HEK293 (cell line): Measurements from ENCODE around the gene RHOBTB3.

Experiments
- CTCF ChIA-PET: fragments of 350-600 bp; formaldehyde crosslinking; extraction: SDS; loops from one replicate; lab custom pipeline; 2021; ENCODE audit warnings: antibody characterized with exemption; lab: Yijun Ruan, JAX
- POLR2A ChIA-PET: fragments of 300-600 bp; formaldehyde crosslinking; extraction: SDS; loops from one replicate; lab custom pipeline; 2020; ENCODE audit warnings: antibody characterized with exemption, inconsistent platforms; lab: Yijun Ruan, JAX
- H3K27ac ChIP-seq: fragments of 200-500 bp; sonication (Bioruptor generic); 2 replicates; pipeline ENCODE4 v1.5.1; 2014; ENCODE audit warnings: low read depth, low read length, control low read depth, inconsistent platforms; ENCODE audit errors: extremely low read depth
- H3K36me3 ChIP-seq, 2 experiments: fragments of 200-500 bp in 1 of 2; sonication (Bioruptor generic) in 1 of 2; 1 replicate in 1 of 2; 2 replicates in 1 of 2; pipeline ENCODE4 v1.5.1; 2014 to 2017; ENCODE audit warnings: inconsistent platforms in 2 of 2, low read length in 2 of 2; ENCODE audit not compliant: control insufficient read depth in 2 of 2, insufficient read depth in 1 of 2
- H3K4me1 ChIP-seq: fragments of 200-500 bp; sonication (Bioruptor generic); 2 replicates; pipeline ENCODE4 v1.5.1; 2014; ENCODE audit warnings: mild to moderate bottlenecking, low read length, inconsistent platforms; ENCODE audit not compliant: control insufficient read depth, insufficient read depth
- H3K4me3 ChIP-seq: 2 replicates; pipeline ENCODE4 v1.5.1; 2011; ENCODE audit warnings: low read depth, mild to moderate bottlenecking, control low read depth, low read length, moderate library complexity
- H3K9me3 ChIP-seq: fragments of 200-500 bp; sonication (Bioruptor generic); 2 replicates; pipeline ENCODE4 v1.5.1; 2014; ENCODE audit warnings: low read depth, low read length, inconsistent platforms; ENCODE audit not compliant: control insufficient read depth, insufficient read depth
- HIC1 ChIP-seq: fragments of 450-650 bp; formaldehyde crosslinking; IDR thresholded peaks from 2 replicates; pipeline ENCODE4 v1.5.1; 2016; ENCODE audit warnings: missing biosample characterization, missing genetic modification characterization
- IKZF3 ChIP-seq: fragments of 450-650 bp; IDR thresholded peaks from 2 replicates; pipeline ENCODE4 v1.5.0; 2018; ENCODE audit warnings: missing biosample characterization, mild to moderate bottlenecking, missing genetic modification characterization, moderate library complexity
- PRDM4 ChIP-seq: fragments of 450-650 bp; formaldehyde crosslinking; IDR thresholded peaks from 2 replicates; pipeline ENCODE4 v1.5.1; 2017; ENCODE audit warnings: missing biosample characterization, missing genetic modification characterization
- PRDM6 ChIP-seq: fragments of 450-650 bp; formaldehyde crosslinking; IDR thresholded peaks from 2 replicates; pipeline ENCODE4 v1.5.1; 2017; ENCODE audit warnings: missing biosample characterization, missing genetic modification characterization
- SCRT1 ChIP-seq: fragments of 450-650 bp; formaldehyde crosslinking; IDR thresholded peaks from 2 replicates; pipeline ENCODE4 v1.5.1; 2016; ENCODE audit warnings: missing biosample characterization, missing genetic modification characterization, borderline replicate concordance
- SP2 ChIP-seq: fragments of 450-650 bp; formaldehyde crosslinking; IDR thresholded peaks from 2 replicates; pipeline ENCODE4 v1.5.1; 2016; ENCODE audit warnings: missing biosample characterization, missing genetic modification characterization
- YY1 ChIP-seq: fragments of 450-650 bp; formaldehyde crosslinking; IDR thresholded peaks from 2 replicates; pipeline ENCODE4 v1.5.1; 2018; ENCODE audit warnings: missing biosample characterization, missing genetic modification characterization
- ZBTB20 ChIP-seq: fragments of 450-650 bp; formaldehyde crosslinking; IDR thresholded peaks from 2 replicates; pipeline ENCODE4 v1.5.1; 2016; ENCODE audit warnings: missing biosample characterization, missing genetic modification characterization
- ZBTB48 ChIP-seq: fragments of 450-650 bp; formaldehyde crosslinking; IDR thresholded peaks from 2 replicates; pipeline ENCODE4 v1.5.1; 2016; ENCODE audit warnings: missing biosample characterization, missing genetic modification characterization
- ZEB2 ChIP-seq: fragments of 450-650 bp; formaldehyde crosslinking; IDR thresholded peaks from 2 replicates; pipeline ENCODE4 v1.5.1; 2016; ENCODE audit warnings: missing biosample characterization, missing genetic modification characterization
- ZNF214 ChIP-seq: fragments of 450-650 bp; formaldehyde crosslinking; IDR thresholded peaks from 2 replicates; pipeline ENCODE4 v1.5.1; 2017; ENCODE audit warnings: missing biosample characterization, mild to moderate bottlenecking, missing genetic modification characterization, borderline replicate concordance
- ZNF335 ChIP-seq: fragments of 450-650 bp; formaldehyde crosslinking; conservative IDR thresholded peaks from 2 replicates; pipeline ENCODE4 v1.5.1; 2016; ENCODE audit warnings: missing biosample characterization, missing genetic modification characterization
- ZNF366 ChIP-seq: fragments of 450-650 bp; formaldehyde crosslinking; conservative IDR thresholded peaks from 2 replicates; pipeline ENCODE4 v1.5.1; 2016; ENCODE audit warnings: missing biosample characterization, missing genetic modification characterization
- ZNF423 ChIP-seq: fragments of 450-650 bp; formaldehyde crosslinking; IDR thresholded peaks from 2 replicates; pipeline ENCODE4 v1.5.1; 2016; ENCODE audit warnings: missing biosample characterization, missing genetic modification characterization
- ZNF513 ChIP-seq: fragments of 450-650 bp; IDR thresholded peaks from 2 replicates; pipeline ENCODE4 v1.5.1; 2018; ENCODE audit warnings: missing biosample characterization, missing genetic modification characterization
- ZNF677 ChIP-seq: fragments of 450-650 bp; IDR thresholded peaks from 2 replicates; pipeline ENCODE4 v1.5.0; 2018; ENCODE audit warnings: missing biosample characterization, mild to moderate bottlenecking, missing genetic modification characterization, moderate library complexity
- ZNF791 ChIP-seq: fragments of 450-650 bp; formaldehyde crosslinking; IDR thresholded peaks from 2 replicates; pipeline ENCODE4 v1.5.1; 2016; ENCODE audit warnings: missing biosample characterization, missing genetic modification characterization
- ZNF792 ChIP-seq: fragments of 450-650 bp; formaldehyde crosslinking; IDR thresholded peaks from 2 replicates; pipeline ENCODE4 v1.5.1; 2016; ENCODE audit warnings: missing biosample characterization, missing genetic modification characterization
- TF ChIP-seq, protein P1 (sequence below): fragments of 450-650 bp; formaldehyde crosslinking; IDR thresholded peaks from 2 replicates; pipeline ENCODE4 v1.5.1; 2016; ENCODE audit warnings: missing biosample characterization, missing genetic modification characterization

The RHOBTB3 gene

DNA sequence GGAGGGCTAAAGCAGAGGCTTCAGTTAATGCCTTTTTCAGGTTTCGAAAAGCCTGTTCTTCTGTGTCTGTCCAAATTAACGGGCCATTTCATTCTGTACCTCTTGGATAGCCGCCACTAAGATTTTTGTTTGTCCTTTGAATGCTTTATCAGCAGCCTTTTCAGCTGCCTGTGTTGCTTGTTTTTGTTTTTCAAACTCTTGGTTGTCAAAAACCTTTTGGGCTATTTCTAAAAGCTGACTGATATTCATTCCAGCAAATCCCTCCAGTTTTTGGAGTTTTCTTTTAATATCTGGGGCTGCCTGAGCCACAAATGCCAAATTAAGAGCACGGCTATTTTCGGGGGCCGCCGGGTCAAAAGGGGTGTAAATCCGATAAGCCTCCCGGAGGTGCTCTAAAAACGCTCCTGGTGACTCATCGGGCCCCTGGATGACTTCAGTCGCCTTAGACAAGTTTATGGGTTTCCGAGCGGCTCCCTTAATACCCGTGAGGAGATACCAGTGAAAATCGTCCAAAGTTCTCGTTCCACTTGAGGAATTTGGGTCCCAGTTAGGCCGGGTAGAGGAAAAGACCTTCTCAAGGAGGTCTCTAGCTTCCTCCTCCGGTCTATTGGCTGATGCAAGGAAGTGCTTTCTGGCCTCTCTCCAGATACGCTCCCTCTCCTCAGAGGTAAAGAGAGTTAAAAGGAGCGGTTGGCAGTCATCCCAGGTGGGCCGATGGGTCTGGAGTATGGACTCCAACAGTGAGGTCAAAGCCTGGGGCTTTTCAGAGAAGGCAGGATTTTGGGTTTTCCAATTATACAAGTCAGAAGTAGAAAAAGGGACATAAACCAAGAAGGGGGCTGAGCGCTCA, 20.3 kb upstream of the RHOBTB3 start (continued):
- TF ChIP-seq, protein P1, sequence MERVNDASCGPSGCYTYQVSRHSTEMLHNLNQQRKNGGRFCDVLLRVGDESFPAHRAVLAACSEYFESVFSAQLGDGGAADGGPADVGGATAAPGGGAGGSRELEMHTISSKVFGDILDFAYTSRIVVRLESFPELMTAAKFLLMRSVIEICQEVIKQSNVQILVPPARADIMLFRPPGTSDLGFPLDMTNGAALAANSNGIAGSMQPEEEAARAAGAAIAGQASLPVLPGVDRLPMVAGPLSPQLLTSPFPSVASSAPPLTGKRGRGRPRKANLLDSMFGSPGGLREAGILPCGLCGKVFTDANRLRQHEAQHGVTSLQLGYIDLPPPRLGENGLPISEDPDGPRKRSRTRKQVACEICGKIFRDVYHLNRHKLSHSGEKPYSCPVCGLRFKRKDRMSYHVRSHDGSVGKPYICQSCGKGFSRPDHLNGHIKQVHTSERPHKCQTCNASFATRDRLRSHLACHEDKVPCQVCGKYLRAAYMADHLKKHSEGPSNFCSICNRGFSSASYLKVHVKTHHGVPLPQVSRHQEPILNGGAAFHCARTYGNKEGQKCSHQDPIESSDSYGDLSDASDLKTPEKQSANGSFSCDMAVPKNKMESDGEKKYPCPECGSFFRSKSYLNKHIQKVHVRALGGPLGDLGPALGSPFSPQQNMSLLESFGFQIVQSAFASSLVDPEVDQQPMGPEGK (tag by site-specific recombination): peak; percentile 26
- peak; percentile 77 for TF ChIP-seq ZNF366 (tag by site-specific recombination)
- peak; percentile 86 for TF ChIP-seq IKZF3 (tag by site-specific recombination)
- peak; percentile 92 for TF ChIP-seq ZNF335 (tag by site-specific recombination)
- TF ChIP-seq, all 188 proteins: peak for 23; not testable (repeated sequence) for 165

- no peaks in the 10 kb centered on the region for H3K9me3 ChIP-seq
- H3K4me1 ChIP-seq: peaks cover 4% of the 10 kb centered on the region; the same call in 1 of the 2 replicates
- no peaks in the 10 kb centered on the region for H3K36me3 ChIP-seq
- ChIA-PET POLR2A (interaction anchor here (1.0 to 3.5 kb wide), 4 partner anchors 12 to 65 kb away, joined by 4 to 26 read pairs (median 6); partner anchors contain the start of genes RFESD and RHOBTB3), CTCF (interaction anchor here (0.6 to 2.3 kb wide), 6 partner anchors 45 to 711 kb away, joined by 3 to 11 read pairs (median 4); partner anchors contain the start of gene RFESD)
- H3K4me3 ChIP-seq: no peak overlapping the region
- H3K27ac ChIP-seq: peak overlapping the region; percentile 50
- peak; percentile 55; the same call in 1 of the 2 replicates for TF ChIP-seq ZNF366 (tag by site-specific recombination)
- no peak for TF ChIP-seq ZNF677 (tag by site-specific recombination)
- peak; percentile 68 for TF ChIP-seq SP2
- TF ChIP-seq ZNF791 (tag by site-specific recombination): no peak
- TF ChIP-seq ZNF214 (tag by site-specific recombination): no peak
- TF ChIP-seq ZEB2: 0 out of 2 replicates have a peak, but pooled peaks have one; percentile 8
- peak; percentile 11; the same call in 1 of the 2 replicates for TF ChIP-seq PRDM4 (tag by site-specific recombination)
- 0 out of 2 replicates have a peak, but pooled peaks have one; percentile 30 for TF ChIP-seq SCRT1 (tag by site-specific recombination)
- no peak for TF ChIP-seq ZNF792
- peak; percentile 20; the same call in 1 of the 2 replicates for TF ChIP-seq ZBTB20 (tag by site-specific recombination)
- peak; percentile 13 for TF ChIP-seq ZNF335 (tag by site-specific recombination)
- TF ChIP-seq PRDM6: no peak
- TF ChIP-seq ZNF513 (tag by site-specific recombination): peak; percentile 87
- TF ChIP-seq ZBTB48 (tag by site-specific recombination): peak; percentile 93
- TF ChIP-seq, protein P1 (tag by site-specific recombination): peak; percentile 49
- no peak for TF ChIP-seq HIC1 (tag by site-specific recombination)
- TF ChIP-seq ZNF423 (tag by site-specific recombination): peak; percentile 79
- peak; percentile 65 for TF ChIP-seq YY1
Observed at GRCh38 chr5:95711501-95712346, 19.4 kb upstream of the RHOBTB3 start.
